ENCODE measurements around the gene OPN3. TPM values are rescaled to one million over a fixed set of nuclear protein-coding genes. Genes with fewer than 3 reads are reported as not detected.

The OPN3 gene
- total RNA-seq, 1 donor from 2014 or later = 15.1 TPM

DNA sequence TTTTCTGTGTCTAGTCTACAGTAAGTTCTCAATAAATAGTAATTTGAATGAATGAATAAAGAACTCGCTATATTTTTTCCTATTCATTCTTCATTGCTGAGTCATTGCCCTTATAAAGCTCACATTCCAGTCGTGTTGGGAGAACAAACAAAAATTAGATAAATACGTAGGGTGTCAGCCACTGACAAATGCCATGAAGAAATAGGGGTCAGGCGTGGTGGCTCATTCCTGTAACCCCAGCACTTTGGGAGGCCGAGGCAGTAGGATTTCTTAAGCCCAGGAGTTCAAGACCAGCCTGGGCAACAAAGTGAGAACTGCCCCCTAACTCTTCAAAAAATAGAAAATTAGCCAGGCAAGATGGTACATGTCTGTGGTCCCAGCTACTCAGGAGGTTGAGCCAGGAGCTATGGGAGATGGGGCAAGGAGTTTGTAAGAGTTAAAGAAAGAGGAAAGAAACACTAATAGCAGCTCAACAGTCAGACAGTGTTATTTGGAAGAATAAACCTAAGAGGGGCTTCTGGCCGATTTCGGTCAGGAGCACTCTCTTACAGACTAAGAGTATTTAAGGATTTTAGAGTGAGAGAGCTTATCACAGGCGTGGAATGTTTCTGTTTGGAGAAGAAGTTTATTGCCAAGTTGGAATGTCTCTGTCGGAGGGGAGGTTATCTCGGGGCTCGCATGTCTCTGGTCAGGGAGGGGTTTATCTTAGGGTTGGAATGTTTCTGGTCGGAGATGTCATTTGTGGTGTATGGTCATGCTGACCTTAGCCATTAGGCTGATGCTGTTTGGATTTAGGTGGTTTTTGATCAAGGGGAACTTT lies 1.8 kb upstream of the OPN3 start:
- no peak overlapping the region for H3K4me3 Mint-ChIP-seq (ENCODE audit: low read depth)
- peaks cover 7% of the 10 kb centered on the region for H3K9me3 Mint-ChIP-seq
- H3K36me3 Mint-ChIP-seq (ENCODE audit: low read depth) = peaks cover 10% of the 10 kb centered on the region
- intact Hi-C loops (cut with micrococcal nuclease) = loop anchor here (5.0 kb wide), 1 partner anchor 110 kb away; the partner anchor contains the start of gene KMO
- H3K4me1 Mint-ChIP-seq (ENCODE audit: low read depth) = peaks cover 29% of the 10 kb centered on the region
- H3K27ac Mint-ChIP-seq = no peak overlapping the region
- no peaks in the 10 kb centered on the region for H3K27me3 Mint-ChIP-seq (ENCODE audit: low read depth)
- DNase-seq (ENCODE audit: low spot score) = no peak

GRCh38 chr1:241640867-241641622 lies 876 bp upstream of the OPN3 start:
- peak overlapping the region; percentile 72 for H3K27ac Mint-ChIP-seq
- H3K27me3 Mint-ChIP-seq (ENCODE audit: low read depth) = no peaks in the 10 kb centered on the region
- no peak for DNase-seq (ENCODE audit: low spot score)
- intact Hi-C loops (cut with micrococcal nuclease) = loop anchor here (1.0 to 5.0 kb wide), 3 partner anchors 36 to 207 kb away; partner anchors contain the start of genes EXO1 and KMO
- peak overlapping the region; percentile 67 for H3K4me3 Mint-ChIP-seq (ENCODE audit: low read depth)
- peaks cover 18% of the 10 kb centered on the region for H3K36me3 Mint-ChIP-seq (ENCODE audit: low read depth)
- H3K4me1 Mint-ChIP-seq (ENCODE audit: low read depth) = peaks cover 37% of the 10 kb centered on the region
- peaks cover 7% of the 10 kb centered on the region for H3K9me3 Mint-ChIP-seq

GRCh38 chr1:241639623-241640148 lies 483 bp downstream of the OPN3 start:
- H3K36me3 Mint-ChIP-seq (ENCODE audit: low read depth) = peaks cover 29% of the 10 kb centered on the region
- peak overlapping the region; percentile 89 for H3K4me3 Mint-ChIP-seq (ENCODE audit: low read depth)
- peak; percentile 18 for DNase-seq (ENCODE audit: low spot score)
- H3K27me3 Mint-ChIP-seq (ENCODE audit: low read depth) = no peaks in the 10 kb centered on the region
- H3K4me1 Mint-ChIP-seq (ENCODE audit: low read depth) = peaks cover 49% of the 10 kb centered on the region
- intact Hi-C loops (cut with micrococcal nuclease) = loop anchor here (1.0 to 5.0 kb wide), 5 partner anchors 12 to 209 kb away; partner anchors contain the start of genes EXO1, FH and KMO
- peaks cover 7% of the 10 kb centered on the region for H3K9me3 Mint-ChIP-seq
- peak overlapping the region; percentile 83 for H3K27ac Mint-ChIP-seq

- H3K36me3 Mint-ChIP-seq (ENCODE audit: low read depth) = peaks cover 35% of the 10 kb centered on the region
- H3K4me3 Mint-ChIP-seq (ENCODE audit: low read depth) = peak overlapping the region; percentile 89
- peak overlapping the region; percentile 83 for H3K27ac Mint-ChIP-seq
- DNase-seq (ENCODE audit: low spot score) = no peak
- H3K4me1 Mint-ChIP-seq (ENCODE audit: low read depth) = peaks cover 49% of the 10 kb centered on the region
- no peaks in the 10 kb centered on the region for H3K27me3 Mint-ChIP-seq (ENCODE audit: low read depth)
- H3K9me3 Mint-ChIP-seq = peaks cover 7% of the 10 kb centered on the region
- intact Hi-C loops (cut with micrococcal nuclease) = loop anchor here (1.0 kb wide), 2 partner anchors 12 to 120 kb away; partner anchors contain the start of gene FH
Measured at GRCh38 chr1:241638909-241639622, 1.1 kb downstream of the OPN3 start.

DNA sequence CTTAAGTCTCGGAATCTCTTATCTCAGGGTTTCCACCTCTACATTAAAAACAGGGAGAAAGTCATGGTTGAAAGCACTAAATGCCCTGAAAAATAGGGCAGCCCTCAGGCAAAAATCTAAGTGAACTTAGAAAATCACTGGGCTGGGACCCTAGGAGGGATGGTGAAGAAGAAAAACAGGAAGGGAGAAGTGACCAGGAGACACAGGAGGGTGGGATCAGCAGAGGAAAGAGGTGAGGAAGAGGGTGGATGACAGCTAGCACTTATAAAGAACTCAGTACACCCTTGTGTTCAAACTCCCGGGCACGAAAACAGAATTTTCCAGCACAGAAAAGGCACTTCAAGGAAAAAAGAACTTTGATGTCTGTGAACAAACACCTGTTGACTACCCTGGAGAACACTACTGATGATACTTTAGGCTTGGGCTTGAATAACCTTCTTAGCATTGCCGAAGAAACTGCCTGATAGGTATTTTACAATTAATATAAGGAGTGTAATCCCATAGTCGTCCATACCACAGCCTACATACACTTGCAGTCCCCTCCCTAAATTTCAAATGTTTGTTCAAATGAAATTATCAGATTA lies 2.0 kb downstream of the OPN3 start:
- Mint-ChIP-seq H3K4me3 (ENCODE audit: low read depth) (peak overlapping the region; percentile 75), H3K36me3 (ENCODE audit: low read depth) (peaks cover 39% of the 10 kb centered on the region), H3K27me3 (ENCODE audit: low read depth) (no peaks in the 10 kb centered on the region), H3K9me3 (peaks cover 5% of the 10 kb centered on the region), H3K27ac (peak overlapping the region; percentile 35), H3K4me1 (ENCODE audit: low read depth) (peaks cover 44% of the 10 kb centered on the region)
- intact Hi-C loops (cut with micrococcal nuclease) = no loop called here
- no peak for DNase-seq (ENCODE audit: low spot score)

DNA sequence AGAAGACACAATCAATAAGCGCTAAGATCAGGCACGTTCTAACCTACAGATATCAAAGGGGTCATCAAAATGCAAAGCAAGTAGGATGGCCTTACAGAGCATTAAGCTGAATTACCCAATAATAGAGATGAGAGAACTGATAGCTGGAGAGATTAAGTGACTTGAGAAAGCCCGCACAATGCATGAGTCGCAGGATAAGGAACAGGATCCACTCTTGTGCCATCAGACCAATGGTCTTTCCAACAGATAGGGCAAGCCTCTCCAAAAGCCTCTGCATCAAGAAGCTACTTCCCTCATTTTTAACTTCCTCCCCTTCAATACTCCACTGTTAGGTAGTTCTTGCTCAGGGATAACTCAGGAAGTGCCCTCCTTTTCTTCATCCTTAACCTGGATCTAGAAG lies 2.6 kb downstream of the OPN3 start:
- Mint-ChIP-seq H3K36me3 (ENCODE audit: low read depth) (peaks cover 39% of the 10 kb centered on the region), H3K4me1 (ENCODE audit: low read depth) (peaks cover 44% of the 10 kb centered on the region), H3K27me3 (ENCODE audit: low read depth) (no peaks in the 10 kb centered on the region), H3K4me3 (ENCODE audit: low read depth) (peak overlapping the region; percentile 75), H3K27ac (no peak overlapping the region), H3K9me3 (peaks cover 4% of the 10 kb centered on the region)
- intact Hi-C loops (cut with micrococcal nuclease) = no loop called here
- no peak for DNase-seq (ENCODE audit: low spot score)

- peaks cover 47% of the 10 kb centered on the region for H3K4me1 Mint-ChIP-seq (ENCODE audit: low read depth)
- intact Hi-C loops (cut with micrococcal nuclease) = no loop called here
- no peaks in the 10 kb centered on the region for H3K9me3 Mint-ChIP-seq
- H3K27ac Mint-ChIP-seq = no peak overlapping the region
- H3K4me3 Mint-ChIP-seq (ENCODE audit: low read depth) = peak overlapping the region; percentile 75
- no peak for DNase-seq (ENCODE audit: low spot score)
- H3K36me3 Mint-ChIP-seq (ENCODE audit: low read depth) = peaks cover 42% of the 10 kb centered on the region
- H3K27me3 Mint-ChIP-seq (ENCODE audit: low read depth) = no peaks in the 10 kb centered on the region
Measured at GRCh38 chr1:241637046-241637590, 3.1 kb downstream of the OPN3 start.

GRCh38 chr1:241636291-241636690 lies 3.9 kb downstream of the OPN3 start:
- intact Hi-C loops (cut with micrococcal nuclease) = no loop called here
- Mint-ChIP-seq H3K36me3 (ENCODE audit: low read depth) (peaks cover 44% of the 10 kb centered on the region), H3K4me3 (ENCODE audit: low read depth) (no peak overlapping the region)

DNA sequence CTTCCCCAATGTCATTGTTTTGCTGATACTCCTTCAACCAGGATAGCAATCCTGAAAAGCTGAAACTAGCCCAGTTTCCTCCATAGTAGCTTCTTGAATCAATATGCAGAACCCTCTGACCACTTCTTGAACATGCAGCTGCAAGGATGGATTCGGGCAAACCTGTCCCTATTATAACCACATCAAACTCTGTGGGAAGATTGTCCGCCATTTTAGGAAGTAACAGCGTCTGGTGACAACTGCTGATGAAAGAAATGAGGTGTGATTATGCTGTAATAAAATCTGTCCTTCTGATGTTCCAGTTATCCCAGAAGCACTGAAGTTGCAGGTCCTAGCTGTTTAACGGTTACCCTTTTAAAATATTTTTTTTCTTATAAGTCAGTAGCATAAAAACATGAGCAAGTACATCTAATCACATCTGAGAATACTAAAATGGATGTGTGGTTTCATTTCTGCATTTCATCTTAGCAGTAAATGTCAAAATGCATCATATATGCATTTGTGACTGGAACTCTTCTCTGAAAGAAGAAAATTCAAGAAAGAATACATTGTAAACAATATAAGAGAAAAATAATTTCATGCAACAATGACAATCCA lies 4.5 kb downstream of the OPN3 start:
- H3K4me1 Mint-ChIP-seq (ENCODE audit: low read depth) = peaks cover 45% of the 10 kb centered on the region
- DNase-seq (ENCODE audit: low spot score) = no peak
- no peaks in the 10 kb centered on the region for H3K9me3 Mint-ChIP-seq
- intact Hi-C loops (cut with micrococcal nuclease) = no loop called here
- no peaks in the 10 kb centered on the region for H3K27me3 Mint-ChIP-seq (ENCODE audit: low read depth)
- no peak overlapping the region for H3K27ac Mint-ChIP-seq
- H3K4me3 Mint-ChIP-seq (ENCODE audit: low read depth) = no peak overlapping the region
- peaks cover 43% of the 10 kb centered on the region for H3K36me3 Mint-ChIP-seq (ENCODE audit: low read depth)

More at GRCh38 chr1:241636291-241636690, 3.9 kb downstream of the OPN3 start:
- H3K4me1 Mint-ChIP-seq (ENCODE audit: low read depth) = peaks cover 48% of the 10 kb centered on the region
- H3K9me3 Mint-ChIP-seq = no peaks in the 10 kb centered on the region
- no peak overlapping the region for H3K27ac Mint-ChIP-seq
- H3K27me3 Mint-ChIP-seq (ENCODE audit: low read depth) = no peaks in the 10 kb centered on the region
- DNase-seq (ENCODE audit: low spot score) = no peak

- intact Hi-C loops (cut with micrococcal nuclease) = no loop called here
- Mint-ChIP-seq H3K9me3 (no peaks in the 10 kb centered on the region), H3K27me3 (ENCODE audit: low read depth) (no peaks in the 10 kb centered on the region)
Measured at GRCh38 chr1:241632987-241633386, 7.2 kb downstream of the OPN3 start.

DNA sequence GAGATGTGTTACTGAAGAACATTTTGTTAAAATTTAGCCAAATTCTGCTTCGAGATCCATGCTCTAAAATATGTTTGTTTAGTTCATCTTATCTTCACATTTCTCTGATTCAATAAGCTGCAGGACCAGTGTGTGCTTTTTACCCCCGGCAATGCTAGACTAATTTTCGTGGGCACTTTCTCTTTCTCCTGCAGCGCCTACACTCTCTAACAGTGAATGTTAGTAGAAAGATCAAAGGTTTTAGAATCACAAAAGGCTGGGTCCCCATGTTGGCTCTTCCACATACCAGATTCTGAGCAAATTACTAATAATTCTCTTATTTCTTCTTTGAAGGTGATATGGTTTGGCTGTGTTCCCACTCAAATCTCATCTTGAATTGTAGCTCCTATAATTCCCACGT lies 8.5 kb downstream of the OPN3 start:
- H3K4me1 Mint-ChIP-seq (ENCODE audit: low read depth) = peaks cover 32% of the 10 kb centered on the region

More at GRCh38 chr1:241632987-241633386, 7.2 kb downstream of the OPN3 start:
- Mint-ChIP-seq H3K4me3 (ENCODE audit: low read depth) (no peak overlapping the region), H3K4me1 (ENCODE audit: low read depth) (peaks cover 40% of the 10 kb centered on the region), H3K36me3 (ENCODE audit: low read depth) (peaks cover 40% of the 10 kb centered on the region), H3K27ac (no peak overlapping the region)
- no peak for DNase-seq (ENCODE audit: low spot score)

More for the DNA sequence above, 8.5 kb downstream of the OPN3 start:
- H3K27me3 Mint-ChIP-seq (ENCODE audit: low read depth) = no peaks in the 10 kb centered on the region
- no peaks in the 10 kb centered on the region for H3K9me3 Mint-ChIP-seq
- no peak overlapping the region for H3K4me3 Mint-ChIP-seq (ENCODE audit: low read depth)
- intact Hi-C loops (cut with micrococcal nuclease) = no loop called here
- peaks cover 33% of the 10 kb centered on the region for H3K36me3 Mint-ChIP-seq (ENCODE audit: low read depth)
- no peak overlapping the region for H3K27ac Mint-ChIP-seq
- no peak for DNase-seq (ENCODE audit: low spot score)

Measured in activated T-helper 2 cell treated with anti-CD3 and anti-CD28 coated beads, Interferon-gamma antibody, Interleukin-2, Interleukin-4, amounts not matched to agents 10 μg/mL and 5 μg/mL and 100 μg/mL, durations not matched to agents 14 hours and 24 hours and 36 hours (primary cell).